DMS 273 (cell line): Measurements from ENCODE around the gene RPS24.
"Not testable (repeated sequence)": the region's sequence is repeated elsewhere in the genome, so short reads cannot be mapped to it uniquely, and the experiment has no call there.

ENCODE experiments used
- DNase-seq: peaks from one replicate; lab custom pipeline; 2025; ENCODE audit not compliant: unreplicated experiment; lab: John Stamatoyannopoulos, UW

Gene RPS24

GRCh38 chr10:78047314-78047891, 13.7 kb downstream of the RPS24 start:
- peak; percentile 95 for DNase-seq

GRCh38 chr10:78049851-78050250, 16.2 kb downstream of the RPS24 start:
- DNase-seq: no peak

DNA sequence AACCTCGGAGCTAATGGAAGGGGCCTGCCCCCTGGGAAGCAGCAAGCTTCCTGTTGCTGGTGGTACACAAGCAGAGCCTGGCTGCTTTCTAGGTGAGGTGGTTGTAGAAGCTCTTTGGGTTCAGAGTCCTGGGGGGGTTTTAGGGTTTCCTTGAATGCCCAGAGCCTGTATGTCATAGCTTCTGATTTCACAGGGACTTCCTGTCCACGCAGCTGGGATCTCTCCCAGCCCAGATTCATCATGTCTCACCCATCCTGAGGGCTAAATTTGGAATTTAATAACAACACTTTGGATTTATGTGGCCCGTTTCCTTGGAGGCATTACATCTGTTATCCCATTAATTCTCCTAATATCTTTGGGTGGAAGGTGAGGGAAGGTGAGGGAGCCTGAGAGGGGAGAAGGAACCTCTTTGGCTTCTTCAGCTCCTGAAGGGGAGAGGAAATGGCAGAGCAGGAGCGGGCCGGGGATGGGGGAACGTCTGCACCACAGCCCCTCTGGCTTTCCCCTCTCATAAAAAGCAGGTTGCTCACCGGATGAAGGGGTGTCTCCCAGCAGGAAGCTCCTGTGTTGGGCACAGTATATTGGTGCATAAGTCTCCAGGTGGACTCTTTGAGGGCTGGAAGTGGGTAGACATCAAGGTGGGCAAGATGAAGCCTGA, 19.7 kb downstream of the RPS24 start:
- DNase-seq: no peak

DNA sequence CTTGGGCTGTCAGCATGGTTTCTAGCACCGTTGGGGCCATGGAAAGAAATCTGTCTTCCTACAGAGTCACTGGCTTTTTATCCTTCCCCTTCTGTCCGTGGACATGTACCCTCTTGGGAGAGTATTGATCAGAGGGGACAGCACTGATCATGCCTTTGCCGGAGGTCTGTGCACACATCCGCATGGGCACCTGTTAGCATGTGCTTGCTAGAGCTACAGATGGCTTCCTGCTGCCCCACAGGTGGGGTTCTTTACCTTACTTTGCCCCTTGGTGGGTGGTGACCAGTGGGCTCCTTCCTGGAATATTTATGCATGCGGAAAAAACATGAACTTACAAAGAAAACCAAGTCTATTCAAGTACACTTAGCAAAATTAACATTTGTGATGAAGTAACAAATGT, 24.9 kb downstream of the RPS24 start:
- DNase-seq: no peak

DNA sequence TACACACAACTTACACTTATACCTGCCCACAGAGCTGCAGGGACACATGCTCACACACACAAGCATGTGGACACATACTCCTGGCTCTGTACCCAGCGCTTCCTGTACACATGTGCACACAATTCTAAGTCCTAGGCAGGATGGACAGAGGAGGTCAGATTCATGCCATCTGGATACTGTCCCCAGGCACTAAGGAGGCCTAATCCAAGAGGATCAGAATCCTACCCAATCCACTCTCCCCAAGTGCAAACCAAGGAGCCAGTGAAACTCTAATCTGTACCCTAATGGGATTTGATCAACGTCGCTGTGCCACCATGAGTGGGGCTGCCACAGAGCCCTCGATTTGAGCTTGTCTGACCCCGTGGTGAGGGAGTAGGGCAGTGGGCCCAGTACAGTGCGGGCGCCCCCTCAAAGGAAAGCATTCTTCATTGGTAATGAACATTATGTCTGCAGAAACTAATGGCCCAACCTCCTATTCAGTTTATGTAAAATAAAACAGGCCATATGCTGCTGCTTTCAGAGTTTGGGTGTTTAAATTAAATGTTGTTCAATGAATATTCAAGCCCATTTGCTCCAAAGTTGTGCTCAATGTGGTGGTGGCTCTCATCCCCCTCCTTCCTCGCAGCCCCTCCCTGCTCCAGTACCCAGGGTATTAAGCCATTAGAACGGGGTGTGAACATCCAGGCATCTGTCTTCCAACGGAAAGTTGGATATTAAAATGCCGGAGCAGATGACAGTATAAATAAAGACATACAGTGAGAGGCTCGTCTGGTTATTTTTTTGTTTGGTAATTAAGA, 26.4 kb downstream of the RPS24 start:
- peak; percentile 90 for DNase-seq

DNA sequence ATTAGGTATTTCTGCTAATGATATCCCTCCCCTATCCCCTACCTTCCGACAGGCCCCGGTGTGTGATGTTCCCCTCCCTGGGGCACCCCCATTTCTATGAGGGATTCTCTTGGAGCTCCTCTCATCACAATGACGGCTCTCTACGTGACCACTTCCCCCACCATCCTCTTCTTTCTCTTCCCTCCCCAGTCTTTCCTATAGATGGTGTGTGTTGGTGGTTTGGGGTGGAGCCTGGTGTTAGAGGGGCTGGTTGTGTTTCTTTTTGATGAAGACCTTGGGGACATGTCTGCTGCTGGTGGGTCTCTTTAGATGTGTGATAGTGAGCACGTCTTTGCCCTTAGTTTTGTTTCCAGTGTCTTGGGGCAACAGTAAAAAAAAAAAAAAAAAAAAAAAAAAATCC, 28.6 kb downstream of the RPS24 start:
- DNase-seq: no peak

- no peak for DNase-seq
These were observed 29.6 kb downstream of the RPS24 start for GRCh38 chr10:78063236-78063635.

DNA sequence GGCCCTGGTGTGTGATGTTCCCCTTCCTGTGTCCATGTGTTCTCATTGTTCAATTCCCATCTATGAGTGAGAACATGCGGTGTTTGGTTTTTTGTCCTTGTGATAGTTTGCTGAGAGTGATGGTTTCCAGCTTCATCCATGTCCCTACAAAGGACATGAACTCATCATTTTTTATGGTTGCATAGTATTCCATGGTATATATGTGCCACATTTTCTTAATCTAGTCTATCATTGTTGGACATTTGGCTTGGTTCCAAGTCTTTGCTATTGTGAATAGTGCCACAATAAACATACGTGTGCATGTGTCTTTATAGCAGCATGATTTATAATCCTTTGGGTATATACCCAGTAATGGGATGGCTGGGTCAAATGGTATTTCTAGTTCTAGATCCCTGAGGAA, 31.3 kb downstream of the RPS24 start:
- DNase-seq: not testable (repeated sequence)

- no peak for DNase-seq
These were observed 31.9 kb downstream of the RPS24 start for GRCh38 chr10:78065611-78066010.

DNA sequence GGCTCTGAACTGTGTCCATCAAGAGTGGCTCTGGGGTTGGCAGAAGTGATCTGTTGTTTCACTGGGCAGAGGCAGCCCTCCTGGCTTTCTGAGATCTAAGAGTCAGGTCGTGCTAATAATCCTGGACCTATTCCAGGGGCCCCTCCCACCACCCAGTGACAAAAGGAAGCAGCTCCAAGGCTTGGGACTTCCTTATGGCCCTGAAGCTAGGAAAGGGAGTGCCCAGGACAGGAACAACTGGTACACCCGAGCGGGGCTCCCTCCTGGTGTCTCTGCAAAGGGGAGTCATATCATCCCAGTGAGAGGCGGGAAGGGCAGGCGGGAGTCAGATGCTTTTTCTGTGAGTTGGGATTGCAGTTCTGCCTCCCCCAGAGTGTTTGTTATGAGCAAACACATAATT, 32.3 kb downstream of the RPS24 start:
- peak; percentile 39 for DNase-seq

GRCh38 chr10:78066728-78067430, 33.2 kb downstream of the RPS24 start:
- DNase-seq: no peak

- no peak for DNase-seq
These were observed 35.5 kb downstream of the RPS24 start for GRCh38 chr10:78069151-78069550.

- DNase-seq: not testable (repeated sequence)
These were observed 36.4 kb downstream of the RPS24 start for GRCh38 chr10:78070064-78070463.

DNA sequence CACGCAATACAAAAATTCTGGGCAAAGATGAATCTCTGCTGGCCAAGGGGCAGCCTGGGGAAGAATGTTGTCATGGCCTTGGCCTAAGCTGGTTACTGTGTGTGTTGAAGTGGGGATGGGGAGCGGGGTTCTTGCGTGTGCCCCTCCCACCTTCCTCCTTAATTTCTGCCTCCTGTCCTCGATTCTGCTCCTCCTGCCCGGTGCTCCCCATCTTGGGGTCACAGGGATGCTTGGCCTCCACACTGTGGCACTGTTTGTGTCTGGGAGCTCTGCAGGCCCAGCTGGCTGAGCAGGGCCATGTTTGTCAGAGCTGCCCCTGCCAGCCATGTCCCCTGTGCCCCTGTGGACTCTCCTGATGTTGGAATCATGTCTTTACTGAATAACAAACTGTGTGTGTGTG, 37.1 kb downstream of the RPS24 start:
- no peak for DNase-seq

GRCh38 chr10:78071140-78071856, 37.6 kb downstream of the RPS24 start:
- DNase-seq: peak; percentile 15

DNA sequence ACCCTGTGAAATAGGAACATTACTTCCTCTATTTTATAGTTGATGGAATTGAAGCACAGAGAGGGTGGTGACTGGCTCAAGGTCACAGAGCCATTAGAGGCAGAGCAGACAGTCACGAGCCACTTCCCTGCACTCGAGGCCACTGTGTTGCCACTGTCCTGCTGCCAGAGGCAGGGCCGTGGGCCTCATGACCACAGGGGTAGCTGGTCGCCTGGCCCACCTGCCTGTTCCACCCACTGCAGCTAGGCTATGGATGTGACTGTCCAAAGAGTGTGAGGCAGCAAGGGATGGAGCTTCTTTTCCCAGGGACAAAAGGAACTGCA, 38.2 kb downstream of the RPS24 start:
- DNase-seq: no peak

DNA sequence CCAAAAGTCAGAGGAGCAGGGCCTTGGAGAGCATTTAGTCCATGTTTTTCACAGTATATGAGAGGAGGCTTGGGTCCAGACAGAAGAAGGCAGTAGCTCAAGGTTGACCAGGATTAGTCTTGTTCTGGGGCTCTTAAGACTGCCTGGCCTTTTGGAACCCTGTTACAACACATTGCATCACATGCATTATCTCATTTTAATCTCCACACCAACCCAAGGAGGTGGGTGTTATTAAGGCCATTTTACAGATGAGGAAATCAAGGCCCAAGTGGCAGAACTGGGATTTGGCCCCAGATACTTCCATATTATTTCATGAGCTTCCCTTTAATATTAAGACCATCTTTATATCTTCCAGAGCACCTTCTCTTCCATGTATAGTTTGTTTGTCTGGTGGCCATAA, 38.8 kb downstream of the RPS24 start:
- no peak for DNase-seq

GRCh38 chr10:78075806-78076205, 42.1 kb downstream of the RPS24 start:
- DNase-seq: not testable (repeated sequence)

- no peak for DNase-seq
These were observed 45.1 kb downstream of the RPS24 start for GRCh38 chr10:78078539-78079330.

- DNase-seq: no peak
These were observed 45.7 kb downstream of the RPS24 start for GRCh38 chr10:78079411-78079810.
